Measurements from ENCODE around the gene RXRB. TPM values are rescaled to one million over a fixed set of nuclear protein-coding genes. Genes with fewer than 3 reads are reported as not detected.
A peak's percentile ranks its signal among the peaks of the same experiment; 100 is the strongest.

RXRB gene
- total and polyA plus RNA-seq, 10 of the 15 experiments (the other 5 are each of a cell fraction or from before 2014, with no cell fraction given), result 0.71 to 35.0 (median 20.4) TPM

- FAIRE-seq, result no peak
- Histone ChIP-seq H3K9ac (ENCODE audit: control insufficient read depth, insufficient read depth, low read length) (no peak overlapping the region), H3K4me2 (ENCODE audit: control insufficient read depth, insufficient read depth) (no peak overlapping the region), H3K4me1 (ENCODE audit: control insufficient read depth, insufficient read depth, low read length) (peaks cover 8% of the 10 kb centered on the region), H3K79me2 (ENCODE audit: control insufficient read depth, insufficient read depth, low read length) (no peaks in the 10 kb centered on the region), H3K27me3 (replicated peaks in 1 of 2; ENCODE audit: control insufficient read depth in 2 of 2, insufficient read depth in 2 of 2, low read length in 1 of 2) (peaks cover 2 to 3% of the 10 kb centered on the region in 2 experiments; a peak in 3 of 4 replicates), H3K4me3 (no peak overlapping the region), H4K20me1 (ENCODE audit: control insufficient read depth, insufficient read depth) (no peaks in the 10 kb centered on the region; the same call in 1 of the 2 replicates), H3K36me3 (ENCODE audit: control insufficient read depth in 2 of 2, insufficient read depth in 2 of 2, low read length in 1 of 2) (no peaks in the 10 kb centered on the region), H3K27ac (ENCODE audit: control insufficient read depth, insufficient read depth) (no peak overlapping the region), H2AFZ (ENCODE audit: control insufficient read depth, low read depth, low read length) (no peak overlapping the region), H3K9me3 (replicated peaks; ENCODE audit: control insufficient read depth, insufficient read depth, low read length) (no peaks in the 10 kb centered on the region)
- ATAC-seq, result peak; percentile 17; the same call in 2 of the 3 replicates
- CTCF ChIA-PET, result no interaction called here
- intact Hi-C loops (cut with micrococcal nuclease; ENCODE audit: unreplicated experiment) (no loop called here), in situ Hi-C loops (cut with MboI) (no loop called here)
- 43% methylated on average over 4 of the region's 4 CpGs for WGBS (ENCODE audit: insufficient coverage, insufficient replicate concordance, low lambda C conversion rate, missing lambda C conversion rate)
- DNase-seq (ENCODE audit: low read depth, low spot score), result no peak
- SMC1A ChIA-PET (ENCODE audit: uncharacterized antibody, unreplicated experiment), result interaction anchor here (1.2 kb wide), 1 partner anchor 31 kb away, joined by 3 read pairs; no protein-coding TSS in a partner anchor
- BruUV-seq (replicated peaks), result no TSS peak
- TF ChIP-seq POLR2A (IDR thresholded peaks at IDR 0.05; ENCODE audit: low read depth, low read length), result 0 out of 2 replicates have a peak, but pooled peaks have one; percentile 11
- TF ChIP-seq ZNF24 (IDR thresholded peaks at IDR 0.05), result no peak
- POLR2A ChIA-PET, result interaction anchor here (1.5 kb wide), 1 partner anchor 11 kb away, joined by 4 read pairs; the partner anchor contains the start of gene HSD17B8
- RAD21 ChIA-PET (ENCODE audit: unreplicated experiment), result no interaction called here
Measured at GRCh38 chr6:33216117-33216649, 15.7 kb upstream of the RXRB start.

- no peaks in the 10 kb centered on the region for H3K9me3 ChIP-seq (replicated peaks; ENCODE audit: control insufficient read depth, insufficient read depth, low read length)
- no peak overlapping the region for H2AFZ ChIP-seq (ENCODE audit: control insufficient read depth, low read depth, low read length)
- CTCF ChIA-PET, result no interaction called here
- ATAC-seq (no peak; the same call in 1 of the 3 replicates), DNase-seq (ENCODE audit: low read depth, low spot score) (no peak), FAIRE-seq (no peak)
- intact Hi-C loops (cut with micrococcal nuclease; ENCODE audit: unreplicated experiment) (no loop called here), in situ Hi-C loops (cut with MboI) (no loop called here)
- no peak overlapping the region for H3K27ac ChIP-seq (ENCODE audit: control insufficient read depth, insufficient read depth)
- H3K9ac ChIP-seq (ENCODE audit: control insufficient read depth, insufficient read depth, low read length), result no peak overlapping the region
- peaks cover 2 to 3% of the 10 kb centered on the region in 2 experiments; a peak in 3 of 4 replicates for H3K27me3 ChIP-seq (replicated peaks in 1 of 2; ENCODE audit: control insufficient read depth in 2 of 2, insufficient read depth in 2 of 2, low read length in 1 of 2)
- no TSS peak for BruUV-seq (replicated peaks)
- RAD21 ChIA-PET (ENCODE audit: unreplicated experiment), result no interaction called here
- SMC1A ChIA-PET (ENCODE audit: uncharacterized antibody, unreplicated experiment), result no interaction called here
- TF ChIP-seq IRF5 (IDR thresholded peaks at IDR 0.05; ENCODE audit: borderline replicate concordance) (no peak), POLR2A (IDR thresholded peaks at IDR 0.05; ENCODE audit: low read depth, low read length) (peak; percentile 38; the same call in 1 of the 2 replicates), CEBPZ (IDR thresholded peaks at IDR 0.05; ENCODE audit: low read depth, low read length) (no peak), EP300 (IDR thresholded peaks at IDR 0.05; ENCODE audit: borderline replicate concordance in 1 of 2, control insufficient read depth in 1 of 2, low read depth in 2 of 2, low read length in 2 of 2) (no peak), CHD4 (IDR thresholded peaks at IDR 0.05) (no peak), TARDBP (IDR thresholded peaks at IDR 0.05; ENCODE audit: borderline replicate concordance) (no peak)
- 50% methylated on average over 8 of the region's 9 CpGs for WGBS (ENCODE audit: insufficient coverage, insufficient replicate concordance, low lambda C conversion rate, missing lambda C conversion rate)
- peaks cover 8% of the 10 kb centered on the region for H3K4me1 ChIP-seq (ENCODE audit: control insufficient read depth, insufficient read depth, low read length)
- H4K20me1 ChIP-seq (ENCODE audit: control insufficient read depth, insufficient read depth), result no peaks in the 10 kb centered on the region; the same call in 1 of the 2 replicates
- H3K4me3 ChIP-seq, result no peak overlapping the region
- H3K36me3 ChIP-seq (ENCODE audit: control insufficient read depth in 2 of 2, insufficient read depth in 2 of 2, low read length in 1 of 2), result no peaks in the 10 kb centered on the region
- no peak overlapping the region for H3K4me2 ChIP-seq (ENCODE audit: control insufficient read depth, insufficient read depth)
- POLR2A ChIA-PET, result interaction anchor here (1.5 kb wide), 1 partner anchor 10 kb away, joined by 4 read pairs; the partner anchor contains the start of gene HSD17B8
- no peaks in the 10 kb centered on the region for H3K79me2 ChIP-seq (ENCODE audit: control insufficient read depth, insufficient read depth, low read length)
Measured at GRCh38 chr6:33215271-33216116, 15.0 kb upstream of the RXRB start.

Measured in GM12878 (cell line).